Liver (tissue), 3 donors: ENCODE measurements around the gene LYPD8.

Experiments used
- CTCF ChIP-seq: fragments of 150-350 bp; IDR thresholded peaks from 2 replicates; pipeline ENCODE4 v1.5.1; 2017; ENCODE audit warnings: improper control_type of control experiment, low read depth, low read length; ENCODE audit not compliant: missing input control
- FOXA1 ChIP-seq: IDR thresholded peaks from 2 replicates; pipeline ENCODE4 v1.6.1; 2016; ENCODE audit warnings: antibody characterized with exemption
- NR2F2 ChIP-seq: IDR thresholded peaks from 2 replicates; pipeline ENCODE4 v1.6.1; 2016; ENCODE audit warnings: antibody characterized with exemption
- RAD21 ChIP-seq, 2 donors: IDR thresholded peaks; 2 replicates each; pipeline ENCODE4 v1.6.1; 2016; ENCODE audit warnings: antibody characterized with exemption in 2 of 2, mild to moderate bottlenecking in 2 of 2
- YY1 ChIP-seq: IDR thresholded peaks from 2 replicates; pipeline ENCODE4 v1.6.1; 2016; ENCODE audit warnings: antibody characterized with exemption, mild to moderate bottlenecking
- TF ChIP-seq, protein P1 (sequence below): IDR thresholded peaks from 2 replicates; pipeline ENCODE4 v1.6.1; 2016; ENCODE audit warnings: antibody characterized with exemption, mild to moderate bottlenecking
- TF ChIP-seq, protein P2 (sequence below): IDR thresholded peaks from 2 replicates; pipeline ENCODE4 v1.6.1; 2016; ENCODE audit warnings: antibody characterized with exemption
- donor health status: healthy.
- donor health status: healthy.

DNA sequence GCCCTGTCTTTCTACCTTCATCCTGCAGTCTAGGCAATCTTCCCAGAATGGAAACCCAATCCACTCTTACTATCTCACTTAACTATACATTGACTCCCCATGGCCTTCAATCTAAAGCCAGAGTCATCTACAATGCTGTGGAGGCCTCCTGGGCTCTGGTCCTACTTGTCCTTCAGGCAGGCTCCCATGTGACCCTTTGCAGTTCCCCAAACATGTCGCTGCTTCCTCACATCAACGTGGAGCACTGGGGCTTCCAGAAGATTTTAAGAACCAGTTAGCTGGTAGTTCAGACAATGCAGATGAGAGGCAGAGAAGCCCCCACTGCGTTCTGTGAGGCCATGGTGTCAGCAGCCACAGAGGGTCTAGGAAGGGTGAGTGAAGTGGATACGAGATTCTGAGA, 18.6 kb downstream of the LYPD8 start:
- no peak for TF ChIP-seq RAD21 (IDR thresholded peaks at IDR 0.05)
- no peak for TF ChIP-seq CTCF
- TF ChIP-seq YY1: no peak
- TF ChIP-seq NR2F2: no peak
- no peak for TF ChIP-seq FOXA1
- TF ChIP-seq, protein P1, sequence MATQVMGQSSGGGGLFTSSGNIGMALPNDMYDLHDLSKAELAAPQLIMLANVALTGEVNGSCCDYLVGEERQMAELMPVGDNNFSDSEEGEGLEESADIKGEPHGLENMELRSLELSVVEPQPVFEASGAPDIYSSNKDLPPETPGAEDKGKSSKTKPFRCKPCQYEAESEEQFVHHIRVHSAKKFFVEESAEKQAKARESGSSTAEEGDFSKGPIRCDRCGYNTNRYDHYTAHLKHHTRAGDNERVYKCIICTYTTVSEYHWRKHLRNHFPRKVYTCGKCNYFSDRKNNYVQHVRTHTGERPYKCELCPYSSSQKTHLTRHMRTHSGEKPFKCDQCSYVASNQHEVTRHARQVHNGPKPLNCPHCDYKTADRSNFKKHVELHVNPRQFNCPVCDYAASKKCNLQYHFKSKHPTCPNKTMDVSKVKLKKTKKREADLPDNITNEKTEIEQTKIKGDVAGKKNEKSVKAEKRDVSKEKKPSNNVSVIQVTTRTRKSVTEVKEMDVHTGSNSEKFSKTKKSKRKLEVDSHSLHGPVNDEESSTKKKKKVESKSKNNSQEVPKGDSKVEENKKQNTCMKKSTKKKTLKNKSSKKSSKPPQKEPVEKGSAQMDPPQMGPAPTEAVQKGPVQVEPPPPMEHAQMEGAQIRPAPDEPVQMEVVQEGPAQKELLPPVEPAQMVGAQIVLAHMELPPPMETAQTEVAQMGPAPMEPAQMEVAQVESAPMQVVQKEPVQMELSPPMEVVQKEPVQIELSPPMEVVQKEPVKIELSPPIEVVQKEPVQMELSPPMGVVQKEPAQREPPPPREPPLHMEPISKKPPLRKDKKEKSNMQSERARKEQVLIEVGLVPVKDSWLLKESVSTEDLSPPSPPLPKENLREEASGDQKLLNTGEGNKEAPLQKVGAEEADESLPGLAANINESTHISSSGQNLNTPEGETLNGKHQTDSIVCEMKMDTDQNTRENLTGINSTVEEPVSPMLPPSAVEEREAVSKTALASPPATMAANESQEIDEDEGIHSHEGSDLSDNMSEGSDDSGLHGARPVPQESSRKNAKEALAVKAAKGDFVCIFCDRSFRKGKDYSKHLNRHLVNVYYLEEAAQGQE: no peak
- TF ChIP-seq, protein P2, sequence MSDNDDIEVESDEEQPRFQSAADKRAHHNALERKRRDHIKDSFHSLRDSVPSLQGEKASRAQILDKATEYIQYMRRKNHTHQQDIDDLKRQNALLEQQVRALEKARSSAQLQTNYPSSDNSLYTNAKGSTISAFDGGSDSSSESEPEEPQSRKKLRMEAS: no peak
